CD14-positive monocyte (primary cell): ENCODE data around the gene LRP1B. TPM values are rescaled to one million over a fixed set of nuclear protein-coding genes. Genes with fewer than 3 reads are reported as not detected.
A peak's percentile ranks its signal among the peaks of the same experiment; 100 is the strongest.

Source experiments
- DNase-seq, 3 donors: peaks; one replicate each; pipeline ENCODE4 v3.0.0-alpha.2; 2011 to 2022
- H2AFZ ChIP-seq: 2 replicates; pipeline ENCODE4 v1.6.0; 2012; ENCODE audit warnings: mild to moderate bottlenecking, low read depth, low read length, inconsistent platforms; ENCODE audit not compliant: insufficient read depth, poor library complexity, severe bottlenecking
- H3K27ac ChIP-seq, 2 donors: 1 replicate in 1 of 2; 2 replicates in 1 of 2; pipeline ENCODE4 v1.5.1; 2012 to 2013; ENCODE audit warnings: low read length in 2 of 2, control low read depth in 1 of 2, inconsistent platforms in 1 of 2, low read depth in 1 of 2, mild to moderate bottlenecking in 1 of 2
- H3K27me3 ChIP-seq, 2 donors: one replicate each; pipeline versions ENCODE4 v1.6.0 to v1.6.1; 2011 to 2013; ENCODE audit warnings: low read length in 2 of 2; ENCODE audit not compliant: control insufficient read depth in 2 of 2, insufficient read depth in 2 of 2
- H3K36me3 ChIP-seq, 2 donors: replicated peaks in 1 of 2; 1 replicate in 1 of 2; 2 replicates in 1 of 2; pipeline versions ENCODE4 v1.5.1 to v1.6.1; 2012 to 2013; ENCODE audit warnings: low read length in 2 of 2, control low read depth in 1 of 2, inconsistent platforms in 1 of 2, mild to moderate bottlenecking in 1 of 2; ENCODE audit not compliant: insufficient read depth in 2 of 2, control insufficient read depth in 1 of 2
- H3K4me1 ChIP-seq, 2 donors: 1 replicate in 1 of 2; 2 replicates in 1 of 2; pipeline versions ENCODE4 v1.5.1 to v1.6.1; 2012 to 2013; ENCODE audit warnings: low read length in 2 of 2, control low read depth in 1 of 2, inconsistent platforms in 1 of 2, mild to moderate bottlenecking in 1 of 2, moderate library complexity in 1 of 2; ENCODE audit not compliant: insufficient read depth in 2 of 2, control insufficient read depth in 1 of 2
- H3K4me2 ChIP-seq: replicated peaks from 2 replicates; pipeline ENCODE3; 2012; ENCODE audit warnings: low read length, moderate library complexity, mild to moderate bottlenecking; ENCODE audit not compliant: poor library complexity, severe bottlenecking; ENCODE audit errors: extremely low read depth
- H3K4me3 ChIP-seq, 3 experiments: fragments of 200-600 bp in 1 of 3; sonication (generic) in 1 of 3; replicated peaks in 1 of 3; 1 replicate in 2 of 3; 2 replicates in 1 of 3; pipeline ENCODE4 v1.5.1; 2011 to 2013; ENCODE audit warnings: low read length in 3 of 3, mild to moderate bottlenecking in 3 of 3, control low read depth in 2 of 3, low read depth in 2 of 3, inconsistent platforms in 1 of 3, moderate library complexity in 1 of 3
- H3K79me2 ChIP-seq: 2 replicates; pipeline ENCODE4 v1.6.0; 2012; ENCODE audit warnings: mild to moderate bottlenecking, control low read depth, inconsistent platforms, low read length, moderate library complexity; ENCODE audit not compliant: insufficient read depth
- H3K9ac ChIP-seq: 2 replicates; pipeline ENCODE4 v1.6.0; 2017; ENCODE audit warnings: low read length, mild to moderate bottlenecking; ENCODE audit not compliant: insufficient read depth, poor library complexity, severe bottlenecking
- H3K9me3 ChIP-seq, 2 donors: replicated peaks in 1 of 2; 1 replicate in 1 of 2; 2 replicates in 1 of 2; pipeline versions ENCODE4 v1.5.1 to v1.6.1; 2012 to 2013; ENCODE audit warnings: low read length in 2 of 2, control low read depth in 1 of 2; ENCODE audit not compliant: control insufficient read depth in 1 of 2, insufficient read depth in 1 of 2
- H4K20me1 ChIP-seq: 2 replicates; pipeline ENCODE4 v1.6.0; 2012; ENCODE audit warnings: mild to moderate bottlenecking, low read length, control low read depth, moderate library complexity; ENCODE audit not compliant: insufficient read depth
- H3K27ac Mint-ChIP-seq, 7 donors: one replicate each; pipeline ENCODE4 v1.8.0; 2020; ENCODE audit warnings: mild to moderate bottlenecking in 7 of 7, mixed read lengths in 7 of 7, moderate library complexity in 6 of 7, inconsistent platforms in 2 of 7
- H3K27me3 Mint-ChIP-seq, 3 donors: one replicate each; pipeline ENCODE4 v1.8.0; 2021 to 2022; ENCODE audit warnings: low read depth in 3 of 3, mild to moderate bottlenecking in 3 of 3, mixed read lengths in 3 of 3, moderate library complexity in 3 of 3, inconsistent platforms in 1 of 3
- H3K36me3 Mint-ChIP-seq, 2 donors: one replicate each; pipeline ENCODE4 v1.8.0; 2020; ENCODE audit warnings: mixed read lengths in 2 of 2, inconsistent platforms in 1 of 2, mild to moderate bottlenecking in 1 of 2
- H3K4me1 Mint-ChIP-seq: one replicate; pipeline ENCODE4 v1.8.0; 2020; ENCODE audit warnings: mild to moderate bottlenecking, mixed read lengths
- H3K4me3 Mint-ChIP-seq, 2 donors: one replicate each; pipeline ENCODE4 v1.8.0; 2020; ENCODE audit warnings: mild to moderate bottlenecking in 2 of 2, mixed read lengths in 2 of 2, moderate library complexity in 1 of 2
- H3K9me3 Mint-ChIP-seq, 7 donors: one replicate each; pipeline ENCODE4 v1.8.0; 2020 to 2022; ENCODE audit warnings: mixed read lengths in 7 of 7, mild to moderate bottlenecking in 6 of 7, moderate library complexity in 6 of 7, inconsistent platforms in 2 of 7
- WGBS: methylation state at CpG from one replicate; pipeline ENCODE4 v1.1.5; 2013; ENCODE audit warnings: missing lambda C conversion rate; ENCODE audit not compliant: insufficient coverage; 5-methylcytosine and 5-hydroxymethylcytosine counted together
- intact Hi-C, 2 donors: fragments of 100-400 bp; cut with micrococcal nuclease; formaldehyde crosslinking; loops; one replicate each; pipeline versions ENCODE4 v1.15.0 to v1.15.1; 2023
- polyA plus RNA-seq, 3 donors: library from polyadenylated mRNA; depleted of rRNA in 1 of 3; unstranded in 2 of 3; stranded (reverse) in 1 of 3; fragments of 300-500 nt in 2 of 3; fragments of >200 nt in 1 of 3; fragmentation: Illumina TruSeq in 2 of 3; gene quantifications; 1 replicate in 2 of 3; 2 replicates in 1 of 3; pipeline ENCODE4 v1.2.3, GENCODE V29; 2012 to 2021
- TF ChIP-seq, protein P1 (sequence below): fragments of 200-600 bp; IDR thresholded peaks from one replicate; pipeline ENCODE4 v1.8.0; 2022; ENCODE audit warnings: antibody characterized with exemption, mild to moderate bottlenecking

LRP1B gene
- polyA plus RNA-seq, 3 donors, result not detected

DNA sequence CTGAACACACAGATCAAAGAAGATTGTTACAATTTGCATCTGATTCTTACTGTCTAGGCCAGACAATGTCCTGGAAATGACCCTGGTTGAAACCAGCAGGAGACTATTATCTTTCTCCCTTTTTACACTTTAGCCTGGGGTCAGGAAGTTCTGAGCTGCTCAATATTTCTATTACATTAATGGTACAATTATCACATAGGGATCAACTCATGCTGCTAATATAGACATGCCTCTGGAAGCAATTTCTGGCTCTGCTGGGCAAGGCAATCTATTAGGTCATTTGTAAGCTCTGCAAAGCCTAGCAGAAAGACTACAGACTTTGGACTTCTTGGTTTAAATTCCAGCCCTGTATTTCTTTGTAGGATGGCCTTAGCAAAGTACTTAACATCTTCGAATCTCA lies 205.3 kb downstream of the LRP1B start:
- TF ChIP-seq, protein P1, sequence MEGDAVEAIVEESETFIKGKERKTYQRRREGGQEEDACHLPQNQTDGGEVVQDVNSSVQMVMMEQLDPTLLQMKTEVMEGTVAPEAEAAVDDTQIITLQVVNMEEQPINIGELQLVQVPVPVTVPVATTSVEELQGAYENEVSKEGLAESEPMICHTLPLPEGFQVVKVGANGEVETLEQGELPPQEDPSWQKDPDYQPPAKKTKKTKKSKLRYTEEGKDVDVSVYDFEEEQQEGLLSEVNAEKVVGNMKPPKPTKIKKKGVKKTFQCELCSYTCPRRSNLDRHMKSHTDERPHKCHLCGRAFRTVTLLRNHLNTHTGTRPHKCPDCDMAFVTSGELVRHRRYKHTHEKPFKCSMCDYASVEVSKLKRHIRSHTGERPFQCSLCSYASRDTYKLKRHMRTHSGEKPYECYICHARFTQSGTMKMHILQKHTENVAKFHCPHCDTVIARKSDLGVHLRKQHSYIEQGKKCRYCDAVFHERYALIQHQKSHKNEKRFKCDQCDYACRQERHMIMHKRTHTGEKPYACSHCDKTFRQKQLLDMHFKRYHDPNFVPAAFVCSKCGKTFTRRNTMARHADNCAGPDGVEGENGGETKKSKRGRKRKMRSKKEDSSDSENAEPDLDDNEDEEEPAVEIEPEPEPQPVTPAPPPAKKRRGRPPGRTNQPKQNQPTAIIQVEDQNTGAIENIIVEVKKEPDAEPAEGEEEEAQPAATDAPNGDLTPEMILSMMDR, result no peak
- no peaks in the 10 kb centered on the region for H3K4me1 ChIP-seq
- Mint-ChIP-seq H3K27me3 (no peaks in the 10 kb centered on the region), H3K36me3 (no peaks in the 10 kb centered on the region), H3K4me3 (no peak overlapping the region), H3K9me3 (no peaks in the 10 kb centered on the region), H3K27ac (no peak overlapping the region), H3K4me1 (no peaks in the 10 kb centered on the region)
- H3K36me3 ChIP-seq, result no peaks in the 10 kb centered on the region
- no peaks in the 10 kb centered on the region for H4K20me1 ChIP-seq
- H3K79me2 ChIP-seq, result no peaks in the 10 kb centered on the region
- H3K9ac ChIP-seq, result no peak overlapping the region
- no peak overlapping the region for H2AFZ ChIP-seq
- no peak overlapping the region for H3K4me2 ChIP-seq
- H3K27me3 ChIP-seq, result no peaks in the 10 kb centered on the region
- DNase-seq, result no peak
- no peak overlapping the region for H3K27ac ChIP-seq
- no CpG with 5 or more reads among the region's 1 CpG for WGBS
- no peaks in the 10 kb centered on the region for H3K9me3 ChIP-seq
- intact Hi-C loops, result no loop called here
- no peak overlapping the region for H3K4me3 ChIP-seq

DNA sequence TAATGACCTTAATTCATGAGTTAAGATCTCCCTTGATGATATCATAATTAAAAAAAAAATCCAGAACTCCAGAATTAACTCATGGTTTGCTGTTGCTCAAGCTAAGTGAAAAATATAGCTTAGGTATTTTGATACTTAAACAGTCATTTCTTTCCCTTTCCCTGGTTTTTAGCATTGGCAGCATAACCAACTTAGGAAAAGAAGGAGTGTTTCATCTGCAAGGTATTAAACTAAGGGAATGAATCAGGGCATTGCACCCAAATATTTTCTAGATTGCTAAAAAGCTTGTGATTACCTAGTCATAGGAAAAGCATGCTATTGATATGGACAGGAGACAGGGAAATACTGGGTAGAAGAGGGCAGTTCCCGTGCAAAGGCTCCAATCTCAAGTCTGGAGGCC lies 207.2 kb downstream of the LRP1B start:
- Mint-ChIP-seq H3K9me3 (peaks cover 0 to 1% (median 0%) of the 10 kb centered on the region in 7 donors), H3K27ac (peak overlapping the region in 1 of 7 donors; percentile 53), H3K4me1 (no peaks in the 10 kb centered on the region), H3K4me3 (no peak overlapping the region), H3K36me3 (no peaks in the 10 kb centered on the region), H3K27me3 (no peaks in the 10 kb centered on the region)
- 80% methylated on average over 1 of the region's 1 CpG for WGBS
- Histone ChIP-seq H3K9me3 (no peaks in the 10 kb centered on the region), H2AFZ (no peak overlapping the region), H3K4me1 (no peaks in the 10 kb centered on the region), H4K20me1 (no peaks in the 10 kb centered on the region), H3K79me2 (no peaks in the 10 kb centered on the region), H3K4me3 (no peak overlapping the region), H3K36me3 (no peaks in the 10 kb centered on the region), H3K27me3 (no peaks in the 10 kb centered on the region), H3K27ac (no peak overlapping the region), H3K9ac (no peak overlapping the region), H3K4me2 (no peak overlapping the region)
- intact Hi-C loops, result no loop called here
- no peak for DNase-seq
- TF ChIP-seq, protein P1, result no peak
